SH-SY5Y (cell line): ENCODE data around the gene ENDOV.

ENCODE experiments used
- GATA2 ChIP-seq: IDR thresholded peaks from 2 replicates; pipeline ENCODE4 v1.6.1; 2011; ENCODE audit warnings: mild to moderate bottlenecking, low read depth, low read length
- GATA3 ChIP-seq: IDR thresholded peaks from 2 replicates; pipeline ENCODE4 v1.6.1; 2011; ENCODE audit warnings: low read depth, mild to moderate bottlenecking, low read length, moderate library complexity

Gene ENDOV

GRCh38 chr17:80396157-80397033 lies 18.6 kb upstream of the ENDOV start:
- no peak for TF ChIP-seq GATA3
- TF ChIP-seq GATA2: no peak

- TF ChIP-seq GATA2 (no peak), GATA3 (no peak)
Observed at GRCh38 chr17:80397034-80397387, 18.0 kb upstream of the ENDOV start.

GRCh38 chr17:80397686-80398085 lies 17.3 kb upstream of the ENDOV start:
- TF ChIP-seq GATA2 (no peak), GATA3 (no peak)

GRCh38 chr17:80402959-80403358 lies 12.0 kb upstream of the ENDOV start:
- TF ChIP-seq GATA2: no peak
- no peak for TF ChIP-seq GATA3

- no peak for TF ChIP-seq GATA2
- TF ChIP-seq GATA3: no peak
Observed at GRCh38 chr17:80406146-80406545, 8.8 kb upstream of the ENDOV start.

- no peak for TF ChIP-seq GATA3
- TF ChIP-seq GATA2: no peak
Observed at GRCh38 chr17:80408872-80409271, 6.1 kb upstream of the ENDOV start.

- TF ChIP-seq GATA3: no peak
- TF ChIP-seq GATA2: no peak
Observed at GRCh38 chr17:80409626-80410025, 5.3 kb upstream of the ENDOV start.

GRCh38 chr17:80413771-80414507 lies 1.0 kb upstream of the ENDOV start:
- no peak for TF ChIP-seq GATA3
- no peak for TF ChIP-seq GATA2

GRCh38 chr17:80414508-80414802 lies 512 bp upstream of the ENDOV start:
- TF ChIP-seq GATA3 (no peak), GATA2 (no peak)

- no peak for TF ChIP-seq GATA3
- no peak for TF ChIP-seq GATA2
Observed at GRCh38 chr17:80415626-80416137, 715 bp downstream of the ENDOV start.

- no peak for TF ChIP-seq GATA3
- TF ChIP-seq GATA2: peak; percentile 55
Observed at GRCh38 chr17:80416260-80416939, 1.4 kb downstream of the ENDOV start.

GRCh38 chr17:80416940-80417293 lies 1.9 kb downstream of the ENDOV start:
- TF ChIP-seq GATA3 (no peak), GATA2 (no peak)

- TF ChIP-seq GATA3: no peak
- TF ChIP-seq GATA2: no peak
Observed at GRCh38 chr17:80418589-80418988, 3.6 kb downstream of the ENDOV start.

GRCh38 chr17:80419255-80419654 lies 4.3 kb downstream of the ENDOV start:
- no peak for TF ChIP-seq GATA2
- TF ChIP-seq GATA3: no peak

GRCh38 chr17:80421381-80422090 lies 6.6 kb downstream of the ENDOV start:
- TF ChIP-seq GATA2 (no peak), GATA3 (no peak)
